ENCODE data around the gene LRP8.
"Not testable (repeated sequence)": the region's sequence is repeated elsewhere in the genome, so short reads cannot be mapped to it uniquely, and the experiment has no call there.

The LRP8 gene

DNA sequence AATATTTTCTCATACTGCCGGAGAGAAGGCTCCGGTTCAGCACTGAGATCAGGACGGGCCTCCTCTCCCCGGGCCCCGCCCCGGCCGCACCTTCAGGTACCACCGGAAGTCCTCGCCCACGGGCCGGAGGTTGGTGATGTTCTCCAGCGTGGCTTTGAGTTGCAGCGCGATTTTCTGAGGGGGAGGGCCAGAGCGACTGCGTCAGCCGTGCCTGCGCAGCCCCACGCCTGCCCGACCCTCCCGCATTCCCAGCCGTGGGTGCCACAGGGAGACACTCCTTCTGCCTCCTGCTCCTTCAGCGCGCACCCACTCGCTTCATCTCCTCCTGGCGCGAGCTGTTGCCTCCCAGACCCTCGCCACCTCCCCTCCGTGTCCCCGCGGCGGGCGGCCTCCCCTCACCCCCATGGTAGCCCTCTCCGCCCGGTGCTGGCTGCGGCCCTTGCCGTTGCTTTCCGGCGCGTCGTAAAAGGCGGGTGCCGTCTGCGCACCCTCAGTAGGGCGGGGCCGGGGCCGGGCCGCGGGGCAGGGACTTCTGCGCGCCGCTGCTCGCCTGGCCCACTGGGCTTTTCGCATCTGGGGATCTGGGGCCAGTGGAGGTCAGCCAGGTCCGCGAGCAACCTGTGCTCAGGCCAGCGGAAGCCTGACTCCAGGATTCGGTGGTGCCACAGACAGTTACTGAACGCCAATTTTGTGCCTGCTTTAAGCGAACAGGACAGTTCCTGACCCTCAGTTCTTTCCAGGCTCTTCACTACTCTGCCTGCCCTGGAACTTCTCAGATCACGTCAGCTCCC is 107.5 kb downstream of the LRP8 start, which contains the start of gene CZIB:
Gene CZIB, minus strand, starts transcription at position 464 of the 791 bp plus-strand sequence. Its CDS starts 59 bp downstream, at position 405.
- Histone ChIP-seq H3K4me1 (ENCODE audit: control insufficient read depth, insufficient read depth, low read length) (0 out of 2 replicates have a peak, but pooled peaks cover 5% of the 10 kb centered on the region), H3K27ac (ENCODE audit: low read depth, low read length) (peak within 1 kb of the TSS; percentile 79; the same call in 1 of the 2 replicates), H3K9me3 (ENCODE audit: control insufficient read depth, insufficient read depth, low read depth, low read length) (no peaks in the 10 kb centered on the region), H3K4me3 (ENCODE audit: low read depth, low read length) (peak within 1 kb of the TSS; percentile 98), H3K9ac (ENCODE audit: low read length) (peak within 1 kb of the TSS; percentile 94), H3K27me3 (ENCODE audit: control insufficient read depth, insufficient read depth, low read length) (no peaks in the 10 kb centered on the region), H3K36me3 (ENCODE audit: control insufficient read depth, insufficient read depth, low read length) (peaks cover 32% of the 10 kb centered on the region)

DNA sequence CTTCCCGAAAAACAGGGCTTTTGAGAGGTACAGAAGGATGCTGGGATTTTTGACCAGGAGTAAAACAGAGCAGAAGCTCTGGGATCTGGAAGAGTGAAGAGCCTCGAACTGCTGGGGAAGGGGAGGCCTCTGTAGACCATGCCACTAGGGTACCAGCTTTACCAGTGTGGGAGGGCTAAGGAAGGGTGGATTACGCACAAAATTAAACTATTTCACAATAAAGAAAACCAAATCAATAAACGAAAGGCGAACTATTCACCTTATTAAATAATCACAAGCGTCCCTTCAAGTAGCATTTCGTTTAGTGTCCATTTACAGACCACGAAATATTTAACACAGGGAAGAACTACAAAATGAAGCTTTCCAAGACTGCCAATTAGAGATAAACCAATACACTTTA is 108.2 kb downstream of the LRP8 start:
- H3K4me1 ChIP-seq (ENCODE audit: control insufficient read depth, insufficient read depth, low read length) = 0 out of 2 replicates have a peak, but pooled peaks cover 5% of the 10 kb centered on the region
- H3K9me3 ChIP-seq (ENCODE audit: control insufficient read depth, insufficient read depth, low read depth, low read length) = no peaks in the 10 kb centered on the region
- no peaks in the 10 kb centered on the region for H3K27me3 ChIP-seq (ENCODE audit: control insufficient read depth, insufficient read depth, low read length)
- peak overlapping the region; percentile 98 for H3K4me3 ChIP-seq (ENCODE audit: low read depth, low read length)
- peak overlapping the region; percentile 94 for H3K9ac ChIP-seq (ENCODE audit: low read length)
- H3K27ac ChIP-seq (ENCODE audit: low read depth, low read length) = no peak overlapping the region
- H3K36me3 ChIP-seq (ENCODE audit: control insufficient read depth, insufficient read depth, low read length) = peaks cover 36% of the 10 kb centered on the region

DNA sequence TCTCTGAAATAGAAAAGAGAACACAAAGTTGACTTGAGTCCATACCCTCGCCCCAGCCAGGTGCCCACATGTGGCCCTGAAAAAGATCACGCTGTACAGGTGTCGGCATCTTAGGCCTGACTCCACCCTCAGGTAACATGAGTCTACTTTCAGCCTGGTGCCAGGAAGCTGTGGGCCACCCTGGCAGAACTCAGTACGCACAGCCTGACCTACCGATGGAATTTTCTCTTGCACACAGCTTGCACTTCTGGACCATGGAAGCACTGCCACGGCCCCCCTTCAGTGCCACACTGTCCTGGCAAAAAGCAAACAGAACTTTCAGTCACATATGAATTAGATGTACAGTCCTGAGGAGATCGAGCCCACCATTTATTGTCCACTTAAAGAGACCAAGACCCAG is 109.7 kb downstream of the LRP8 start:
- Histone ChIP-seq H3K4me3 (ENCODE audit: low read depth, low read length) (no peak overlapping the region), H3K36me3 (ENCODE audit: control insufficient read depth, insufficient read depth, low read length) (peaks cover 49% of the 10 kb centered on the region), H3K4me1 (ENCODE audit: control insufficient read depth, insufficient read depth, low read length) (0 out of 2 replicates have a peak, but pooled peaks cover 5% of the 10 kb centered on the region)

DNA sequence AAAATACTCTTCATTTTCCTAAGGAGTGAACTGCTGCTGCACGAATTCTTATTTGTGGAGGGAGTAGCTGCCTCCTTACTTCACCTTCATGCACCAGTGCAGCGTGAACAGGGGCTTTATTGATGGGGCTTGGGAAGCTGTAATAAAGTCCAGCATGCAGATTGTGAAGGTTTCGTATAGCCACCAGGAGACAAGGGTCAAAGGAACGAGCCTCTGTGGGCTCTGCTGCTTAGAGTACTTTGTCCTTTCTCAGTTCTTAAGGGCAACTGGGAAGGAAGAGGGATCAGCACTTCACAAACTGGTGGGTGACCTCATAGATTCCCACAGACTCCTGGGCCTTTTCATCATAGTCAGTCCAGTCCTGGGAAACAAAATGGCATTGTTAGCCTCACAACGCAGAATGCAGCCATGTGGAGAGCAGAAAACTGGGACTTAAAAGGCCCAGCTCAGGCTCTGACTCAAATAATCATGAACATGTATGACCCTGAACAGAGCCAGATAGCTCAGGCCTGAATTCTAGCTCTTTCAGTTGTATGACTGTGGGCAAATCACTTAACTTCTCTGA is 113.4 kb downstream of the LRP8 start:
- H3K27ac ChIP-seq (ENCODE audit: low read depth, low read length) = no peak overlapping the region
- H3K9ac ChIP-seq (ENCODE audit: low read length) = no peak overlapping the region
- H3K4me3 ChIP-seq (ENCODE audit: low read depth, low read length) = no peak overlapping the region
- H3K9me3 ChIP-seq (ENCODE audit: control insufficient read depth, insufficient read depth, low read depth, low read length) = no peaks in the 10 kb centered on the region
- H3K4me1 ChIP-seq (ENCODE audit: control insufficient read depth, insufficient read depth, low read length) = no peaks in the 10 kb centered on the region
- no peaks in the 10 kb centered on the region for H3K27me3 ChIP-seq (ENCODE audit: control insufficient read depth, insufficient read depth, low read length)
- peaks cover 81% of the 10 kb centered on the region for H3K36me3 ChIP-seq (ENCODE audit: control insufficient read depth, insufficient read depth, low read length)

More for the DNA sequence above, 109.7 kb downstream of the LRP8 start:
- no peaks in the 10 kb centered on the region for H3K27me3 ChIP-seq (ENCODE audit: control insufficient read depth, insufficient read depth, low read length)
- H3K27ac ChIP-seq (ENCODE audit: low read depth, low read length) = no peak overlapping the region
- H3K9ac ChIP-seq (ENCODE audit: low read length) = no peak overlapping the region
- no peaks in the 10 kb centered on the region for H3K9me3 ChIP-seq (ENCODE audit: control insufficient read depth, insufficient read depth, low read depth, low read length)

DNA sequence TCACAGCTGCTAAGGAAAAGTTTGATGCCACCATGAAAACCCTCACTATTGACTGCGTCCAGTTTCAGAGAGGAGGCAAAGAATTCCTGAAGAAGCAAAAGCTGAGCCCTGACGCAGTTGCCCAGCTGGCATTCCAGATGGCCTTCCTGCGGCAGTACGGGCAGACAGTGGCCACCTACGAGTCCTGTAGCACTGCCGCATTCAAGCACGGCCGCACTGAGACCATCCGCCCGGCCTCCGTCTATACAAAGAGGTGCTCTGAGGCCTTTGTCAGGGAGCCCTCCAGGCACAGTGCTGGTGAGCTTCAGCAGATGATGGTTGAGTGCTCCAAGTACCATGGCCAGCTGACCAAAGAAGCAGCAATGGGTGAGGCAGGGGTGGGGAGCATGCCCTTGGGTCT is 116.9 kb downstream of the LRP8 start:
- Histone ChIP-seq H3K4me3 (ENCODE audit: low read depth, low read length) (no peak overlapping the region), H3K27me3 (ENCODE audit: control insufficient read depth, insufficient read depth, low read length) (no peaks in the 10 kb centered on the region), H3K27ac (ENCODE audit: low read depth, low read length) (no peak overlapping the region), H3K4me1 (ENCODE audit: control insufficient read depth, insufficient read depth, low read length) (no peaks in the 10 kb centered on the region), H3K9me3 (ENCODE audit: control insufficient read depth, insufficient read depth, low read depth, low read length) (peaks cover 18% of the 10 kb centered on the region), H3K9ac (ENCODE audit: low read length) (no peak overlapping the region), H3K36me3 (ENCODE audit: control insufficient read depth, insufficient read depth, low read length) (peaks cover 88% of the 10 kb centered on the region)

DNA sequence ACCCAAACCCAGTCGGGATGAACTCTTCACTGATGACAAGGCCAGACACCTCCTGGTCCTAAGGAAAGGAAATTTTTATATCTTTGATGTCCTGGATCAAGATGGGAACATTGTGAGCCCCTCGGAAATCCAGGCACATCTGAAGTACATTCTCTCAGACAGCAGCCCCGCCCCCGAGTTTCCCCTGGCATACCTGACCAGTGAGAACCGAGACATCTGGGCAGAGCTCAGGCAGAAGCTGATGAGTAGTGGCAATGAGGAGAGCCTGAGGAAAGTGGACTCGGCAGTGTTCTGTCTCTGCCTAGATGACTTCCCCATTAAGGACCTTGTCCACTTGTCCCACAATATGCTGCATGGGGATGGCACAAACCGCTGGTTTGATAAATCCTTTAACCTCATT is 117.5 kb downstream of the LRP8 start:
- Histone ChIP-seq H3K9ac (ENCODE audit: low read length) (no peak overlapping the region), H3K36me3 (ENCODE audit: control insufficient read depth, insufficient read depth, low read length) (peaks cover 88% of the 10 kb centered on the region), H3K4me1 (ENCODE audit: control insufficient read depth, insufficient read depth, low read length) (no peaks in the 10 kb centered on the region), H3K9me3 (ENCODE audit: control insufficient read depth, insufficient read depth, low read depth, low read length) (peaks cover 23% of the 10 kb centered on the region), H3K27me3 (ENCODE audit: control insufficient read depth, insufficient read depth, low read length) (no peaks in the 10 kb centered on the region), H3K27ac (ENCODE audit: low read depth, low read length) (no peak overlapping the region), H3K4me3 (ENCODE audit: low read depth, low read length) (no peak overlapping the region)

DNA sequence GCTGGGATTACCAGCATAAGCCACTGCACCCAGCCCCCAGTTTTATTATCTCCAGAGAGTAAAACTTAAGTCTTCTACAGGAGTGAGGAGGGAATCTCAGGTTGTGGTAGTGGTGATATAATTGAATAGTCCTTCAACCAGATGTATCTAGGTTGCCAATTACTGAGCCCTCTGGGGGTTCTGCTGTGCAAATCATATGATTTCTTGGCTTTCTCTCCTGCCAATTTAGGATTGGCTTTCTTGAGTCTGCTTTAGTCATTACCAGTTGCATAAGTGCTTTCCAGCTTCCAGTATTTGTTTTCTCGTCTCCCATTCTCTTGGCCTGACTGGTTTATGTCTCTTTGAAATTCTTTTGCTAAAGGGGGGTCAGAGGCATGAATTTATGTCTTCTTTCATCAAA is 120.1 kb downstream of the LRP8 start:
- Histone ChIP-seq H3K9ac (ENCODE audit: low read length) (no peak overlapping the region), H3K4me1 (ENCODE audit: control insufficient read depth, insufficient read depth, low read length) (no peaks in the 10 kb centered on the region), H3K36me3 (ENCODE audit: control insufficient read depth, insufficient read depth, low read length) (peaks cover 91% of the 10 kb centered on the region), H3K9me3 (ENCODE audit: control insufficient read depth, insufficient read depth, low read depth, low read length) (peaks cover 33% of the 10 kb centered on the region), H3K4me3 (ENCODE audit: low read depth, low read length) (no peak overlapping the region), H3K27me3 (ENCODE audit: control insufficient read depth, insufficient read depth, low read length) (no peaks in the 10 kb centered on the region), H3K27ac (ENCODE audit: low read depth, low read length) (no peak overlapping the region)

DNA sequence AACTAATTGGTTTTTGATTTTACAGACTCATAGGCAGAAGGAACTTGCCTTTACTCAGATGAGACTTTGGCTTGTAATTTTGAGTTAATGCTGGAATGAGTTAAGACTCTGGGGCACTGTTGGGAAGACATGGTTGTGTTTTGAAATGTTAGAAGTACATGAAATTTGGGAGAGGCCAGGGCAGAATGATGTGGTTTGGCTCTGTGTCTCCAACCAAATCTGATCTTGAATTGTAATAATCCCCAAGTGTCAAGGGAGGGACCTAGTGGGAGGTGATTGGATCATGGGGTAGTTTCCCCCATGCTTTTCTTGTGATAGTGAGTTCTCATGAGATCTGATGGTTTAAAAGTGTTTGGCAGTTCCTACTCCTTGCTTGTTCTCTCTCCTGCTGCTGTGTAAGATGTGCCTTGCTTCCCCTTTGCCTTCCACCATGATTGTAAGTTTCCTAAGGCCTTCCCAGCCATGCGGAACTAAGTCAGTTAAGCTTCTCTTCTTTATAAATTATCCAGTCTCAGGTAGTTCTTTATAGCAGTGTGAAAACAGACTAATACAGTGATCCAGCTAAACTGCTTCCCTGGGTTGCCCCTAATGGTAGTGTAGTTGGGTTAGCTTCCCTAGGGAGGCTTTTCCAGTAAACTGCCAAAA is 121.0 kb downstream of the LRP8 start:
- Histone ChIP-seq H3K36me3 (ENCODE audit: control insufficient read depth, insufficient read depth, low read length) (peaks cover 95% of the 10 kb centered on the region), H3K27ac (ENCODE audit: low read depth, low read length) (no peak overlapping the region), H3K9ac (ENCODE audit: low read length) (no peak overlapping the region), H3K27me3 (ENCODE audit: control insufficient read depth, insufficient read depth, low read length) (no peaks in the 10 kb centered on the region), H3K9me3 (ENCODE audit: control insufficient read depth, insufficient read depth, low read depth, low read length) (peaks cover 33% of the 10 kb centered on the region), H3K4me1 (ENCODE audit: control insufficient read depth, insufficient read depth, low read length) (no peaks in the 10 kb centered on the region), H3K4me3 (ENCODE audit: low read depth, low read length) (no peak overlapping the region)

DNA sequence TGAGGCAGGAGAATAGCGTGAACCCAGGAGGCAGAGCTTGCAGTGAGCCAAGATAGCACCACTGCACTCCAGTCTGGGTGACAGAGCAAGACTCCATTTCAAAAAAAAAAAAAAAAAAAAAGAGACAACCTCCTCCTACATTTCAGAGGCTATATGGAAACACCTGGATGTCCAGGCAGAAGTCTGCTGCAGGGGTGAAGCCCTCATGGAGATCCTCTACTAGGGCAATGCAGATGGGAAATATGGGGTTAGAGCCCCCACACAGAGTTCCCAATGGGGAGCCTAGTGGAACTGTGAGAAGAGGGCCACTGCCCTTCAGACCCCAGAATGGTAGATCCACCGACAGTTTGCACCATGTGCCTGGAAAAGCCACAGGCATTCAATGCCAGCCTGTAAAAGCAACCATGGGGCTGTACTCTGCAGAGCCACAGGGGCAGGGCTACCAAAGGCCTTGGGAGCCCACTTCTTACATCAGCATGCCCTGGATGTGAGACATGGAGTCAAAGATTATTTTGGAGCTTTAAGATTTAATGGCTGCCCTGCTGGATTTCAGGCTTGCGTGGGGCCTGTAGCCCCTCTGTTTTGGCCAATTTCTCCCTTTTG is 121.7 kb downstream of the LRP8 start:
- H3K9ac ChIP-seq (ENCODE audit: low read length); H3K27me3 ChIP-seq (ENCODE audit: control insufficient read depth, insufficient read depth, low read length); H3K4me1 ChIP-seq (ENCODE audit: control insufficient read depth, insufficient read depth, low read length); H3K27ac ChIP-seq (ENCODE audit: low read depth, low read length); H3K4me3 ChIP-seq (ENCODE audit: low read depth, low read length): not testable (repeated sequence)
- Histone ChIP-seq H3K36me3 (ENCODE audit: control insufficient read depth, insufficient read depth, low read length) (peaks cover 96% of the 10 kb centered on the region), H3K9me3 (ENCODE audit: control insufficient read depth, insufficient read depth, low read depth, low read length) (peaks cover 33% of the 10 kb centered on the region)

DNA sequence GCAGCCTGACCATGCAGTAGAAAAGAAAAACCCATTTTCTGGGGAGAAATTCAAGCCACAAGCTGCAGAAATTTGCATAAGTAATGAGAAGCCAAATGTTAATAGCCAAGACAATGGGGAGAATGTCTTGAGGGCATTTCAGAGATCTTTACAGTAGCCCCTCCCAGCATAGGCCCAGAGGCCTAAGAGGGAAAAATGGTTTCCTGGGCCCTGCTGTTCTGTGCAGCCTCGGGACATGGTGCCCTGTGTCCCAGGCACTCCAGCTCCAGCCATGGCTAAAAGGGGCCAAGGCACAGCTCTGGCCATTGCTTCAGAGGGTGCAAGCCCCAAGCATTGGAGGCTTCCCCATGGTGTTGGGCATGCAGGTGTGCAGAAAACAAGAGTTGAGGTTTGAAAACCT is 122.4 kb downstream of the LRP8 start:
- H3K27me3 ChIP-seq (ENCODE audit: control insufficient read depth, insufficient read depth, low read length); H3K4me1 ChIP-seq (ENCODE audit: control insufficient read depth, insufficient read depth, low read length); H3K9ac ChIP-seq (ENCODE audit: low read length); H3K4me3 ChIP-seq (ENCODE audit: low read depth, low read length); H3K27ac ChIP-seq (ENCODE audit: low read depth, low read length): not testable (repeated sequence)
- H3K36me3 ChIP-seq (ENCODE audit: control insufficient read depth, insufficient read depth, low read length) = peaks cover 96% of the 10 kb centered on the region
- H3K9me3 ChIP-seq (ENCODE audit: control insufficient read depth, insufficient read depth, low read depth, low read length) = peaks cover 33% of the 10 kb centered on the region

DNA sequence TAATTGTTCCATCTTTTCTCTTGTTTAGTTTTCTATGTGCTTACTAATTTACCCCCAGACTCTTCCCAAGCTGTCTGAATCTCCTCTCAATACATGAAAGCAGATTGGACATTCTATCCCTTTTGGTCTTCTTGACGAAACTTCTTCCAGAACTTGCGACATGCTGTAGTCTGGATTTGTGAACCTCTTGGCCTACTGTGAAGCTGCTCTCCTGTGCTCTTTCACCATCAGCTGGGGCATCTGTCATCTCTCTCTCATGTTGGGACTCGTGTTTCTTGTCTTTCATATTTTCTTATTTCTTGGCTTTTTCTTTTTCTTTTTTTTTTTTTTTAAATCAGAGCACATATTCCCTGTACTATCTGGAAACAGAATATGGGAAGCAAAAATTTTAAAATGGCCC is 124.4 kb downstream of the LRP8 start:
- Histone ChIP-seq H3K9ac (ENCODE audit: low read length) (no peak overlapping the region), H3K27ac (ENCODE audit: low read depth, low read length) (no peak overlapping the region), H3K4me1 (ENCODE audit: control insufficient read depth, insufficient read depth, low read length) (no peaks in the 10 kb centered on the region), H3K36me3 (ENCODE audit: control insufficient read depth, insufficient read depth, low read length) (peaks cover 75% of the 10 kb centered on the region), H3K9me3 (ENCODE audit: control insufficient read depth, insufficient read depth, low read depth, low read length) (peaks cover 33% of the 10 kb centered on the region), H3K4me3 (ENCODE audit: low read depth, low read length) (no peak overlapping the region), H3K27me3 (ENCODE audit: control insufficient read depth, insufficient read depth, low read length) (no peaks in the 10 kb centered on the region)
